HG03442 (cell line): ENCODE measurements around the gene PTS.

Source experiments
- ATAC-seq: cut with Tn5 transposase; IDR thresholded peaks from one replicate; pipeline ENCODE4 v1.9.1; 2021; ENCODE audit warnings: mild to moderate bottlenecking, moderate library complexity; ENCODE audit not compliant: unreplicated experiment

PTS gene

GRCh38 chr11:112221274-112221835, 4.9 kb upstream of the PTS start:
- ATAC-seq = no peak

GRCh38 chr11:112222303-112222702, 3.9 kb upstream of the PTS start:
- no peak for ATAC-seq

- no peak for ATAC-seq
Observed at GRCh38 chr11:112223121-112223520, 3.1 kb upstream of the PTS start.

GRCh38 chr11:112223754-112224532, 2.3 kb upstream of the PTS start:
- ATAC-seq = no peak

- ATAC-seq = no peak
Observed at GRCh38 chr11:112225753-112226061, 521 bp upstream of the PTS start.

GRCh38 chr11:112226831-112227401, 688 bp downstream of the PTS start:
- peak; percentile 41 for ATAC-seq

- ATAC-seq = no peak
Observed at GRCh38 chr11:112227471-112227870, 1.2 kb downstream of the PTS start.

- no peak for ATAC-seq
Observed at GRCh38 chr11:112228706-112229105, 2.5 kb downstream of the PTS start.

GRCh38 chr11:112229159-112229558, 2.9 kb downstream of the PTS start:
- ATAC-seq = no peak

- ATAC-seq = no peak
Observed at GRCh38 chr11:112229746-112230433, 3.7 kb downstream of the PTS start.

- no peak for ATAC-seq
Observed at GRCh38 chr11:112231952-112232351, 5.7 kb downstream of the PTS start.

- ATAC-seq = no peak
Observed at GRCh38 chr11:112235750-112236390, 9.6 kb downstream of the PTS start.

GRCh38 chr11:112237451-112237850, 11.2 kb downstream of the PTS start:
- no peak for ATAC-seq

GRCh38 chr11:112238041-112238440, 11.8 kb downstream of the PTS start:
- ATAC-seq = no peak

- ATAC-seq = no peak
Observed at GRCh38 chr11:112241486-112241885, 15.3 kb downstream of the PTS start.

GRCh38 chr11:112247201-112247600, 21.0 kb downstream of the PTS start:
- ATAC-seq = no peak

GRCh38 chr11:112248201-112248600, 22.0 kb downstream of the PTS start:
- no peak for ATAC-seq

- ATAC-seq = no peak
Observed at GRCh38 chr11:112249871-112250610, 23.8 kb downstream of the PTS start.

- ATAC-seq = no peak
Observed at GRCh38 chr11:112253605-112254242, 27.5 kb downstream of the PTS start.

GRCh38 chr11:112255067-112255720, 29.0 kb downstream of the PTS start:
- ATAC-seq = no peak
